OCI-LY7 (cell line): ENCODE results near the gene LZTFL1.

Source experiments
- CTCF ChIP-seq: fragments of 200-600 bp; sonication (generic); conservative IDR thresholded peaks from 2 replicates; pipeline ENCODE4 v1.5.1; 2014; ENCODE audit warnings: mild to moderate bottlenecking, antibody characterized with exemption, low read length, moderate library complexity, mixed read lengths
- EZH2phosphoT487 ChIP-seq: fragments of 200-600 bp; sonication (generic); IDR thresholded peaks from 2 replicates; pipeline ENCODE4 v1.6.1; 2018; ENCODE audit warnings: low read depth, borderline replicate concordance, mild to moderate bottlenecking, mixed run types, antibody characterized with exemption, low read length, moderate library complexity, mixed read lengths

DNA sequence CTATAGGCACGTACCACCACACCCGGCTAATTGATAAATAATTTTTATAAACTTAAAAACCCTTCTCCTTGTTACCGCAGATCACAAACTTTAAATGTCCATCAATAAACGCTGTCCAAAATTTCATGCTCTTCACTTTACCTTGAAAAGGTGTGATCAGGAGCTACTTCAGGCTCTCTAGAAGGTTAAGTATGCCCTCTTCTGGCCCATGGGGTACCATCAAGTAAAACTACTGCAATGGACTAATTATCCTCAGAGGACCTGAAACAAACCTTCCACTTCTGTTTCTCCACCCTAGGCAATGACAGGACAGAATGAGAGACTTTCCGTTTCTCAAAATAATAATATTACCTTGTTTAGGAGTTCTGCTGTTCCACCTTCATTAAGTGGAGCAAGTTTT lies 9.2 kb downstream of the LZTFL1 start:
- TF ChIP-seq CTCF (peak; percentile 54), EZH2phosphoT487 (no peak)
